CD1c-positive myeloid dendritic cell (primary cell): Measurements from ENCODE around the gene SYT15.
"Not testable (repeated sequence)": the region's sequence is repeated elsewhere in the genome, so short reads cannot be mapped to it uniquely, and the experiment has no call there.

Source experiments
- DNase-seq: peaks from one replicate; pipeline ENCODE4 v3.0.0-alpha.2; 2016; ENCODE audit errors: extremely low spot score

Gene SYT15

GRCh38 chr10:46556515-46557318, 22.2 kb upstream of the SYT15 start, which contains the start of gene GPRIN2:
Gene GPRIN2, minus strand, starts transcription at chr10:46556658. Its CDS starts 5,922 bp downstream, at chr10:46550736.
- no peak for DNase-seq

DNA sequence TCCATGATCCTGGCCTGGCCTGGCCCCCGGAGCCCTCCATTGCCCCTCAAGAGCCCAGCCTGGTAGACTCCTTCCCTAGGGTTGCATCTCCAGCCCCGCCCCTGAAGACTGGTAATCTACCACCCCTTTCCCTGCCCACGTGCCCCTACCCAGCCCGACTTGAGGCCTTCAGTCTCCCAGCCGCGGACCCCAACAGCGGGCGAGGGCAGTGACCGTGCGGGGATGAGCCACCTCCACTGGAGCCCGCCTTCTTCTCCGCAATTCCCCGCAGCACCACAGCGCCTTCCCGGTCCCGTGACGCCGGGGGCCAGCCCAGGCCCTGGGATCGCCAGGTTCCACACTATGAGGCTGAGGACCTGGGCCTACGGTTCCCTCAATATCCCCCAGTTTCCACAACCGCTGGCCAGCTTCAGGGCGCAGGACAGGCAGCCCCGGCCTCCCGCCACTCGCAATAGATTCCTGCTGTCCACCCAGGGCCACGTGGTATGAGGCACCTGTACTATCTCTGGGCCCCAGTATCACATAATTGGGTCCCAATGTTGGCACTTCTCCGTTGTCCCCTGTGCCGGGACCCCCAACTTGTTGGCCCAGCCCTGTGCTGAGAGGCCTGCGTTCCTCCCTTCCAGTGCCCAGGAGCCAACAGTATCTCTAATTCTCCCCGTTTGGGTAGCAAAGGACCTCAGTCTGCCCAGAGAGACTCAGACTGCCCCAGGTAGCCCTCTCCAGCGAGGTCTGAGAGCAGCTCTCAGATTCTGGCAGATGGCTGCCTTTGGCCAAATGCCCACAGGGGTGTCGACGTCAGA, 21.4 kb upstream of the SYT15 start:
- DNase-seq = no peak

DNA sequence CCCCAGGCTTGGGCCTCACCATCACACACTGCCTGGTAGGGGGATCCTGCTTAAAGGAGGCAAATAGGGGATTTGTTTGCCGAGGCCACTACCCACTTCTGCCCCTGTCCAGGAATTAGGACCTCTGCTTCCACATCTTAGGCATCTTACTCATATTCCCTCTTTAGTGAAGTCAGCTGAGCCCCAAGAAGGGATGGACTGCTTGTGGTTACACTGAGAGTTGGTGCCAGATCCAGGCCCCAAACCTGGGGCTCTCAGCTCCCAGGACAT, 20.9 kb upstream of the SYT15 start:
- DNase-seq = no peak

GRCh38 chr10:46558392-46559185, 20.3 kb upstream of the SYT15 start:
- DNase-seq = no peak

- no peak for DNase-seq
Observed at GRCh38 chr10:46559231-46559671, 19.7 kb upstream of the SYT15 start.

DNA sequence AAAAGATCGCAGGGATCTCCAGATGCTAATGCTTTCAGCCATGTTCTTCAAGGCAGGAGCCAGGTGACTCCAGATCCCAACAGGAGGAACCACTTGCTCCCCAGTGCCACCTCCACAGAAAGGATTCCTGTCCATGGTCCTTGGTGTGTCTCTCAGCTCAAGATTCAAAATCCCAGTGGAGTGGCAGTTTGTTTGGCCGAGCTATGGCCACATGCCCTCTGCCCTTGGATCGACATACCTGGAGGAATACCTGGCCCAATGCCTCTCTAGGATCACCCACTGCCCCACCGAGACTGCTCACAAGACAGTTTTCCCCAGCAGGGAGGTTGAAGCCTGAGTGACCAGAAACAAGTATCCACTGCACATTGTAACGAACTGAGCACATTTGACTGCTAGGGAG, 18.5 kb upstream of the SYT15 start:
- DNase-seq = no peak

DNA sequence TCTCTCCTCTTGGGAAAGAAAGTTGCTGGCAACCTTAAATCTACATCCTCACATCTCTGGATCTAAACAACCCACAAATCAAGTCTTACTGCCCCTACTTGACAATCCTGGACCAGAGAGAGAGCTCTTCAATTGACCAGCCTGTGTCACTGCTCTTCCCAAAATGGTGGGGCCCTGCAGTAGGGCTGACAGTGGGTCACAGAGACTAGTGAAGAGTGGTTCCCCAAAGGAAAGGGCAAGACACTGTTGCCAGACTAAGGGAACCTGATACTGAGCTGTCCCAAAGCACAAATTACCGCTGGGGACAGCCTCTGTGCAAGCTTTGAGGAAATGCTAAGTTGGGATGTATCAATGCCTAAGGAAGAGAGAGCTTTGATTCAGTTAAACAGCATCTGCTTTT, 18.0 kb upstream of the SYT15 start:
- no peak for DNase-seq

- DNase-seq = peak; percentile 75
Observed at GRCh38 chr10:46565591-46566332, 13.2 kb upstream of the SYT15 start.

GRCh38 chr10:46567151-46567550, 11.8 kb upstream of the SYT15 start:
- not testable (repeated sequence) for DNase-seq

DNA sequence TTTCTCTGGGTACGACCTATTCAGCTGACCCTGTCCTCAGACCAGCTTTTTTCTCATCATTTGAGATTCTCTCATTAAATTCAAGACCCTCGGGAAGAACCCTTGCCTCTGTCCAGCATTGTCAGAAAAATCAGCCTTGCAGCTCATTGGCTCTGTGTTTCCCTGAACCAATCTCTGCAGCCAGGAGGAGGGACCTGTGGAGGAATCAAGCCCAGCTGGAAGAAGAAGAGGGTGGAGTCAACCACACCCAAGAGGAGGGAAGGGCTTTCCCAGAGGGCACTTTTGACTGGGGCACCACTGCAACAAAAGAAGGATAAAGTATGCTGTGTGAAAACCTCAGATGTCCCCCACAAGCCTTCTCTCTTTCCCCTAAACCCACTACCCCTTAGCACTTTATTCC, 8.3 kb upstream of the SYT15 start:
- not testable (repeated sequence) for DNase-seq

DNA sequence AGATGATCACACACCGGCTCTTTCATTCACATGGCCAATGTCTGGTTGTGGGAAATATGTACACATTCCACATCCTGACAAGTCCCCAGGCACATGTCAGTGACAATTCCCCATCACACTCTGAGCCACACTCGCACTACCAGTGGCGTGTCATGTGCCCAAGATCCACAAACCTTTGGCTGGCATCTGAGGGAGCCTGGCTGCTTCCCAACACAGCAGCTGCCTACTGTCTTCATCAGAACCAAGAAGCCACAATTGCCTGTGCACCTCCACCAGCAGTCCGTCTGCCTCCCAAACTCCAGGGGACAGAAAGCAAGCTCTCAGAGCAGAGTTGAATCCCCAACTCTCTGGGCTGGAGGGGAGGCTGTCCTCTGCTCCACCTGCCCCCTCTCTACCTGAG, 6.2 kb upstream of the SYT15 start:
- DNase-seq = not testable (repeated sequence)

DNA sequence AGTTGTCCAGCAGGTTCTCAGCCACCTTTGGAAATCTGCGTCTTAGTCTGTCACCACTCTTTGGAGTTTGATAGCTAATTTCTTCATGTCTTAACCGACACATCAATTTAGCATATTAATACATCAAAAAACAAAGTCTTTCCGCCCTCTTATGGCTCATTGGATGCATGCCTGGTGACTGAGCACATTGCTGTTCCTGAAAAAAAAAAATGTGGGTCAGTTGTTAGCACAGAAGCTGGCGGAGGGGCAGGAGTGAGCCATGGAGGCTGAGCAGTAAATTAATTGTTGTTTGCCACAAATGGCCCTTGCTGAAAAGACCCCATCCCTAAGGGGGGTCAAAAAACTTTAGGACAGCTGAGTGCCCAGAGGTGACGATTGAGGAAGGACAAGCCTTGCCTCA, 5.6 kb upstream of the SYT15 start:
- not testable (repeated sequence) for DNase-seq

DNA sequence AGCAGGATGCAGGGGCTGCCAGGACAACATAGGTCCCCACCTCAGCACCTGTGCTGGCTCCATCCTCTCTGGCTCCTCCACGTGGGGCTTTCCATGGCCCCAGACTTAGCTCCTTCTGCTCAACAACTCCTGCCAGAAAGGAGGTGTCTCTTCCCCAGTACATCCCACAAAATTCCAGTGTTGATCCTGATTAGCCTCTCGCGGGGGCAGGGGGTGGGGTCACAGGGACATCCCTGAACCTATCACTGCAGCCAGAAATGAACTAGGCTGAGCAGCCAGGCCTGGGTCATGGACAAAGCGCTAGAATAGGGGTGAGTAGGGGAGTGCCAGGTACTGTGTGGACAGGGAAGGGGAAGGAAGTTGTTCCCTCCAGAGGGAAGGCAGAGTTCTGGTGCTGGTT, 5.0 kb upstream of the SYT15 start:
- DNase-seq = not testable (repeated sequence)

- not testable (repeated sequence) for DNase-seq
Observed at GRCh38 chr10:46577624-46578473, 1.1 kb upstream of the SYT15 start.

DNA sequence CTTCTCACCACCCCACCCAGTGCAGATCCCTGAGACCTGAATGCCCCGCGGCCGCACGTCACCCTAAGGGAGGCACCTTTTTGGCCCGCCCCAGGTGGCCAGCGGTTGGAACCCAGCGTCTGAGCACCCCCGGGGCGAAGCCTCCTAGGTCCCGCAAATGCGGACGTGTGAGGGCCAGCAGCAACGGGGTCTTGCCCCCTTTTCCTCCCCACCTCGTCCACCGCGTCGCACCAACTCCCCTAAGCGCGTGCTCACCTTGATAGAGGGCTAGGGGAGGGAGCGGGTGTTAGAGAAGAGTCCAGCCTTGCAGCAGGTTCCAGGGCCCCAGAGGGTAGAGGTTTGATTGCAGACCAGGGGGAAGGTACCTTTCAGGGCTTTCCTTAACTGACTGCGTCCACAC, 450 bp downstream of the SYT15 start:
- not testable (repeated sequence) for DNase-seq

- DNase-seq = not testable (repeated sequence)
Observed at GRCh38 chr10:46581997-46582396, 3.1 kb downstream of the SYT15 start.

- not testable (repeated sequence) for DNase-seq
Observed at GRCh38 chr10:46582568-46582967, 3.6 kb downstream of the SYT15 start.

DNA sequence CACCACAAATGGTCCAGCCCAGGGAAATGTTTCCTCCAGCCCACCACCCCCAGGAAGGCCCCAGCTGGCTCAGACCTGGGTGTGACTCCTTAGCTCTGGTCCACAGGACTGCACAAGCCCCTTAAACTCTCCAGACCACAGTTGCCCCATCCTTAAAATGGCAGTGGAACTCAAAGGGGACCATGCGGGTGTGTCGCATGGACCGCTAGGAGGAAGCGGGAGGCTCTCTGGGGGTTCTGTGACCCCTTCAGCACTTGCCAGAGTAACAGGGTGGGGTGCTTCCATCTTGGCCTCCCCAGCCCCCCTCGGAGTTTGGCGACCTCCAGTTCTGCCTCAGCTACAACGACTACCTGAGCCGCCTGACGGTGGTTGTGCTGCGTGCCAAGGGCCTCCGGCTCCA, 5.3 kb downstream of the SYT15 start:
- DNase-seq = not testable (repeated sequence)

GRCh38 chr10:46585246-46585645, 6.3 kb downstream of the SYT15 start:
- DNase-seq = not testable (repeated sequence)

GRCh38 chr10:46587546-46587945, 8.6 kb downstream of the SYT15 start:
- not testable (repeated sequence) for DNase-seq

DNA sequence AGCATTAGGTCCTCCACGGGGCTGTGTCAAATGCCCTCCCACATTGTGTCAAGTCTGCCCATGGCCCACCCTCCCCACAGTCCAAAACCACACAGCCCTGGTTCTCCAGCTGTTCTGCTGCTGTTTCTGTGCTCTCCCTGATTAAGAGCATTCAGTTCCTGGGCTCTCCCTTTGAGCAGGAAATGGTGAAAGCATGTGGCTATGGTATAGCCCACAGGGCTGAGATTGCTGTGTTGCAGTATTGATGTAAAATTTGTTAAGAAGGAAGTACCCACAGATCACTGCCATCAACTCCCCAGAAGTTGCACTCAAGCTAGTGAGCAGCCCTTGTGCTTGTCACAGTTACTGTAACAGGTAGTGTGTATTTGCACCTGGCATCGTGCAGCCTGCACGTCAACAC, 9.3 kb downstream of the SYT15 start:
- DNase-seq = not testable (repeated sequence)
